Upper lobe of left lung (tissue), 4 donors: ENCODE results near the gene TM7SF3.

Experiments used
- CTCF ChIP-seq, 6 experiments: fragments of 450-650 bp in 4 of 6; fragments of 200-600 bp in 2 of 6; sonication (generic) in 2 of 6; IDR thresholded peaks; one replicate each; pipeline ENCODE4 v1.5.1; 2016 to 2019; ENCODE audit warnings: antibody characterized with exemption in 6 of 6
- EP300 ChIP-seq, 4 donors: sonication (generic); formaldehyde crosslinking; IDR thresholded peaks; one replicate each; pipeline ENCODE4 v1.5.1; 2017; ENCODE audit warnings: antibody characterized with exemption in 4 of 4, control low read depth in 2 of 4
- POLR2AphosphoS5 ChIP-seq, 2 donors: sonication (generic); formaldehyde crosslinking; IDR thresholded peaks; one replicate each; pipeline ENCODE4 v1.5.1; 2017; ENCODE audit warnings: antibody characterized with exemption in 2 of 2

GRCh38 chr12:27000961-27001360 lies 13.2 kb downstream of the TM7SF3 start:
- TF ChIP-seq CTCF (IDR thresholded peaks at IDR 0.05) (no peak), EP300 (IDR thresholded peaks at IDR 0.05) (no peak), POLR2AphosphoS5 (IDR thresholded peaks at IDR 0.05) (no peak)
